HEK293 (cell line): ENCODE results near the gene THEM5.

ENCODE experiments used
- BCL11B ChIP-seq: fragments of 450-650 bp; formaldehyde crosslinking; IDR thresholded peaks from 2 replicates; pipeline ENCODE4 v1.5.1; 2016; ENCODE audit warnings: low read depth, missing biosample characterization, missing genetic modification characterization
- CTCF ChIP-seq: fragments of 450-650 bp; formaldehyde crosslinking; IDR thresholded peaks from 2 replicates; pipeline ENCODE4 v1.5.1; 2016; ENCODE audit warnings: missing biosample characterization, missing genetic modification characterization
- KLF1 ChIP-seq: fragments of 450-650 bp; formaldehyde crosslinking; IDR thresholded peaks from 2 replicates; pipeline ENCODE4 v1.5.1; 2016; ENCODE audit warnings: missing biosample characterization, missing genetic modification characterization
- PRDM10 ChIP-seq: fragments of 450-650 bp; formaldehyde crosslinking; IDR thresholded peaks from 2 replicates; pipeline ENCODE4 v1.5.1; 2016; ENCODE audit warnings: missing biosample characterization, missing genetic modification characterization
- REST ChIP-seq: fragments of 450-650 bp; formaldehyde crosslinking; IDR thresholded peaks from 2 replicates; pipeline ENCODE4 v1.5.1; 2016; ENCODE audit warnings: missing biosample characterization, missing genetic modification characterization
- TCF7L2 ChIP-seq: IDR thresholded peaks from 2 replicates; pipeline ENCODE4 v1.6.1; 2011; ENCODE audit warnings: low read depth, mild to moderate bottlenecking, inconsistent platforms, low read length, moderate library complexity, borderline replicate concordance
- ZEB2 ChIP-seq: fragments of 450-650 bp; formaldehyde crosslinking; IDR thresholded peaks from 2 replicates; pipeline ENCODE4 v1.5.1; 2016; ENCODE audit warnings: missing biosample characterization, missing genetic modification characterization
- ZNF274 ChIP-seq, 2 experiments: fragments of 200-500 bp in 1 of 2; fragments of 450-650 bp in 1 of 2; sonication (Bioruptor generic) in 1 of 2; formaldehyde crosslinking in 1 of 2; IDR thresholded peaks; 2 replicates each; pipeline versions ENCODE4 v1.5.1 to v1.6.1; 2014 to 2016; ENCODE audit warnings: borderline replicate concordance in 1 of 2, inconsistent platforms in 1 of 2, low read length in 1 of 2, missing biosample characterization in 1 of 2, missing genetic modification characterization in 1 of 2
- ZNF549 ChIP-seq: fragments of 450-650 bp; IDR thresholded peaks from 2 replicates; pipeline ENCODE4 v1.5.1; 2018; ENCODE audit warnings: missing biosample characterization, missing genetic modification characterization, mild to moderate bottlenecking, inconsistent platforms, moderate library complexity
- ZNF639 ChIP-seq: fragments of 450-650 bp; formaldehyde crosslinking; IDR thresholded peaks from 2 replicates; pipeline ENCODE4 v1.5.1; 2016; ENCODE audit warnings: missing biosample characterization, missing genetic modification characterization
- ZNF664 ChIP-seq: fragments of 450-650 bp; formaldehyde crosslinking; IDR thresholded peaks from 2 replicates; pipeline ENCODE4 v1.5.1; 2016; ENCODE audit warnings: missing biosample characterization, missing genetic modification characterization

GRCh38 chr1:151838222-151839081 lies 15.1 kb downstream of the THEM5 start:
- TF ChIP-seq ZNF274 (IDR thresholded peaks at IDR 0.05; ENCODE audit: low read length) (no peak), ZNF274 (tag by site-specific recombination; IDR thresholded peaks at IDR 0.05; ENCODE audit: borderline replicate concordance) (no peak), TCF7L2 (no peak), REST (tag by site-specific recombination) (no peak), ZNF664 (tag by site-specific recombination) (no peak), PRDM10 (tag by site-specific recombination) (no peak), CTCF (tag by site-specific recombination) (no peak), KLF1 (tag by site-specific recombination) (no peak), BCL11B (no peak), ZNF549 (tag by site-specific recombination) (no peak), ZEB2 (no peak), ZNF639 (no peak)
